HG02623 (cell line): ENCODE measurements around the gene CHRNA4.

Experiments
- ATAC-seq: cut with Tn5 transposase; IDR thresholded peaks from one replicate; pipeline ENCODE4 v1.9.1; 2021; ENCODE audit warnings: moderate library complexity; ENCODE audit not compliant: unreplicated experiment

CHRNA4 gene

GRCh38 chr20:63295422-63295821, 65.7 kb downstream of the CHRNA4 start:
- ATAC-seq: no peak

- ATAC-seq: no peak
Observed at GRCh38 chr20:63295018-63295417, 66.1 kb downstream of the CHRNA4 start.

GRCh38 chr20:63294536-63294900, 66.6 kb downstream of the CHRNA4 start:
- ATAC-seq: no peak

- no peak for ATAC-seq
Observed at GRCh38 chr20:63293871-63294535, 67.1 kb downstream of the CHRNA4 start.

GRCh38 chr20:63293456-63293855, 67.7 kb downstream of the CHRNA4 start:
- ATAC-seq: no peak
